Activated CD4-positive, alpha-beta T cell treated with anti-CD3 and anti-CD28 coated beads for 4 hours (primary cell): ENCODE results near the gene MIS12.

ENCODE experiments used
- DNase-seq, 2 donors: peaks; one replicate each; pipeline ENCODE4 v3.0.0-alpha.2; 2020

MIS12 gene

DNA sequence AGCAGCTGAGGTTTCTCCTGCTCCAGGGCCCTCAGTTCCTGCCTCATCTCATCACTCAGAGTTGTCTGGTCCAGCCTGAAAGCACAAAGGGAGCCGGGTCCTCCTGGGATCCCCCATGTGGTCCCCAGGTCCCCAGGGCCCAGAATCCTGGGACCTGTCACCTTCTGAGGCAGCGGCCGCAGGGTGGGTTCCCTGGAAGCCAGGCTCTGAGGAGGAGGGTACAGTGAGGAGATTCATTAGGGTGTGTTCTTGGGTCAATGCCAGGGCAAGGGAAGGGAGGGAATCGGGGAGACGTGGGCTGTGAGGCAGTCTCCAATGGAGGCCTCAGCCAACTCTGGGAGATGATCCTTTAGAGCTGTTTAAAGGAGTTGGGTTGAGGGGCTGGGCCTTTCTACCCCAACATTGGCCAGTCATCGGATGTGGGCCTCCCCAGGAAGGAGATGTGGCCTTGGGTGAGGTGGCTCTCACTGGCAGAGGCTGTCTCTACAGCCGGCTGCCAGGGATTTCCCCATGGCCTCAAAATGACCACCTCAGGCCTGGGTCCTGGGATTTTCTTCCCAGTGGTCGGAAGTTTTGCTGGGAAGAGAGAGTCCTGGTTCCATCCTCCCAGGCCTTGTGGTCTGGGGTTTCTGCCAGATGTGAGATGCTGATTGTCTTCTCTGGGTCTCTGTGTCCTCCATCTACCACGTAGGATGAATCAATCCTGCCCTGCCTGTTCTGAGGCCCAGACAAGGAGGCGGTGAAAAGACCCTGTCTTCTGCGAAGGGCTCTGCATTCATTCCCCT lies 50.7 kb downstream of the MIS12 start:
- no peak for DNase-seq

DNA sequence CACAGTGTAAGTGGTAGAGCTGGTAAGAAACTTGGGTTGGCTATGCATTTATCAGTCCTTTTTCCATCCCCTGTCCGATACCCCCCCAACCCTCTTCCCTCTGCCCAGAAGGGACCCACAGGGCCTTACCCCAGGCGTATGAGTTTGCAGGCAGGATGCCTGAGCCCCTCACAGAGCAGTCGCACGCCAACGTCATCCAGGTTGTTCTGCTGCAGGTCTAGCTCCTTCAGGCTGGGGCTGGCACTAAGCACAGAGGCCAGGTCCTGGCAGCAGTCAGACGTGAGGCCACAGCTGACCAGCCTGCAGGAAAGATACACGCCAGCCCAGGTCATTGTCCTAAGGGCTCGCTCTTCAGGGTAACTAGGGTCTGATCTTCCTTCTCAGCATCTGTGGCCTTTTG lies 52.9 kb downstream of the MIS12 start:
- DNase-seq = no peak

- DNase-seq = no peak
Observed at GRCh38 chr17:5540321-5540720, 54.0 kb downstream of the MIS12 start.
